ENCODE measurements around the gene XRCC4.

DNA sequence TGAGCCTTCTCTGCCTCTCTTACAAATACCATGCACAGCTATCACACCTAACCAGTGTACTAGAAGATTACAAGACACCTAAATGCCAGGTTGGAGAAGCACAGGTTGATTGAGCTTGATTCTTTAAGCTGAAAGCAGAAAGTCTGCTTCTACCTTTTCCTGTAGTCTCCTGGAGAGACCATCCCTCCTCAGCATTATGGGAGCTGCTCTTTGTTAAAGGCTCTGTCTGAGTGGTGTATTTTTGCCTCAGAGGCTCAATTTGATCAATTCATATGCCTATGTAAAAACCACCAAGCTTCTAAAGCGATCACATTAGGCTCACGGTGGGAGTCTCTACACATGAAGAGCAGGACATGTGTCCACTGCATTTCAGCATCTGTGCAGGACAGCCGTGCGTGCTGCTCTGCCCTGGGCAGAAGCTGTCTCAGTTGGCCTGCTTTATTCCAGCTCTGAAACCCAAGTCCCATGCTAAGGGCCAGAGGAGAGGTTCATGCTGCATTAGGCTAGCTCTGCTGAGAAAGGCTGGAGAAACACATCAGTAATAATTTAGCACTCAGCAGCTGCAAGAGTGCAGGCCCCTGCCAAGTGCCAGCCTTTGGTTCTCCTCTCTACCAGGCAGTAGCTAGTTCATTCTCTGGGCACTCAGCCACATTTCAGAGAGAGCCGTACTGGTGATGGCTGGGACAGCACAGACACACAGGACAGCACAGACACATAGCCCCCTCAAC, 41.8 kb upstream of the XRCC4 start:
- TF ChIP-seq BCL11A (tag by site-specific recombination; IDR thresholded peaks at IDR 0.05; ENCODE audit: low read depth) (no peak), KLF16 (tag by site-specific recombination; IDR thresholded peaks at IDR 0.05) (no peak), MEIS1 (CRISPR knock-in tag; IDR thresholded peaks at IDR 0.05; ENCODE audit: borderline replicate concordance) (no peak), ZNF16 (tag by site-specific recombination; IDR thresholded peaks at IDR 0.05; ENCODE audit: low read depth) (no peak), KLF10 (tag by site-specific recombination; IDR thresholded peaks at IDR 0.05) (no peak), ZNF707 (tag by site-specific recombination; IDR thresholded peaks at IDR 0.05) (no peak)
- TF ChIP-seq, protein P1, sequence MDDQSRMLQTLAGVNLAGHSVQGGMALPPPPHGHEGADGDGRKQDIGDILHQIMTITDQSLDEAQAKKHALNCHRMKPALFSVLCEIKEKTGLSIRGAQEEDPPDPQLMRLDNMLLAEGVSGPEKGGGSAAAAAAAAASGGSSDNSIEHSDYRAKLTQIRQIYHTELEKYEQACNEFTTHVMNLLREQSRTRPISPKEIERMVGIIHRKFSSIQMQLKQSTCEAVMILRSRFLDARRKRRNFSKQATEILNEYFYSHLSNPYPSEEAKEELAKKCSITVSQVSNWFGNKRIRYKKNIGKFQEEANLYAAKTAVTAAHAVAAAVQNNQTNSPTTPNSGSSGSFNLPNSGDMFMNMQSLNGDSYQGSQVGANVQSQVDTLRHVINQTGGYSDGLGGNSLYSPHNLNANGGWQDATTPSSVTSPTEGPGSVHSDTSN (CRISPR knock-in tag; IDR thresholded peaks at IDR 0.05): no peak
- TF ChIP-seq, protein P2, sequence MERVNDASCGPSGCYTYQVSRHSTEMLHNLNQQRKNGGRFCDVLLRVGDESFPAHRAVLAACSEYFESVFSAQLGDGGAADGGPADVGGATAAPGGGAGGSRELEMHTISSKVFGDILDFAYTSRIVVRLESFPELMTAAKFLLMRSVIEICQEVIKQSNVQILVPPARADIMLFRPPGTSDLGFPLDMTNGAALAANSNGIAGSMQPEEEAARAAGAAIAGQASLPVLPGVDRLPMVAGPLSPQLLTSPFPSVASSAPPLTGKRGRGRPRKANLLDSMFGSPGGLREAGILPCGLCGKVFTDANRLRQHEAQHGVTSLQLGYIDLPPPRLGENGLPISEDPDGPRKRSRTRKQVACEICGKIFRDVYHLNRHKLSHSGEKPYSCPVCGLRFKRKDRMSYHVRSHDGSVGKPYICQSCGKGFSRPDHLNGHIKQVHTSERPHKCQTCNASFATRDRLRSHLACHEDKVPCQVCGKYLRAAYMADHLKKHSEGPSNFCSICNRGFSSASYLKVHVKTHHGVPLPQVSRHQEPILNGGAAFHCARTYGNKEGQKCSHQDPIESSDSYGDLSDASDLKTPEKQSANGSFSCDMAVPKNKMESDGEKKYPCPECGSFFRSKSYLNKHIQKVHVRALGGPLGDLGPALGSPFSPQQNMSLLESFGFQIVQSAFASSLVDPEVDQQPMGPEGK (tag by site-specific recombination; IDR thresholded peaks at IDR 0.05): no peak
